Spleen (tissue), 11 donors: Measurements from ENCODE around the gene C1QTNF1. TPM values are rescaled to one million over a fixed set of nuclear protein-coding genes. Genes with fewer than 3 reads are reported as not detected.

Experiments
- DNase-seq: peaks from one replicate; pipeline ENCODE4 v3.0.0-alpha.2; 2020
- H3K27ac ChIP-seq, 8 donors: fragments of 200-600 bp; sonication (generic) in 7 of 8; 1 replicate in 4 of 8; 2 replicates in 4 of 8; pipeline versions ENCODE4 v1.5.0 to v1.8.0; 2016 to 2021; ENCODE audit warnings: inconsistent platforms in 4 of 8, mild to moderate bottlenecking in 4 of 8, moderate library complexity in 1 of 8
- H3K27me3 ChIP-seq, 7 donors: fragments of 200-600 bp; sonication (generic) in 6 of 7; replicated peaks in 1 of 7; 1 replicate in 4 of 7; 2 replicates in 3 of 7; pipeline versions ENCODE4 v1.5.0 to v1.8.0; 2016 to 2021; ENCODE audit warnings: inconsistent platforms in 3 of 7, mild to moderate bottlenecking in 1 of 7
- H3K36me3 ChIP-seq, 6 donors: fragments of 200-600 bp; sonication (generic) in 5 of 6; 1 replicate in 4 of 6; 2 replicates in 2 of 6; pipeline versions ENCODE4 v1.5.0 to v1.8.0; 2016 to 2021; ENCODE audit warnings: inconsistent platforms in 2 of 6
- H3K4me1 ChIP-seq, 6 donors: fragments of 200-600 bp; sonication (generic) in 5 of 6; 1 replicate in 3 of 6; 2 replicates in 3 of 6; pipeline versions ENCODE4 v1.5.0 to v1.8.0; 2016 to 2021; ENCODE audit warnings: inconsistent platforms in 3 of 6
- H3K4me3 ChIP-seq, 8 donors: fragments of 200-600 bp; sonication (generic) in 7 of 8; 1 replicate in 4 of 8; 2 replicates in 4 of 8; pipeline versions ENCODE4 v1.5.0 to v1.8.0; 2016 to 2021; ENCODE audit warnings: inconsistent platforms in 4 of 8, mild to moderate bottlenecking in 4 of 8, moderate library complexity in 2 of 8
- H3K9me3 ChIP-seq, 8 donors: fragments of 200-600 bp; sonication (generic) in 7 of 8; 1 replicate in 4 of 8; 2 replicates in 4 of 8; pipeline versions ENCODE4 v1.5.0 to v1.8.0; 2016 to 2021; ENCODE audit warnings: inconsistent platforms in 4 of 8
- POLR2A ChIP-seq, 3 donors: fragments of 450-650 bp; IDR thresholded peaks; one replicate each; pipeline ENCODE4 v1.5.1; 2017; ENCODE audit warnings: antibody characterized with exemption in 3 of 3, mild to moderate bottlenecking in 1 of 3
- POLR2AphosphoS5 ChIP-seq, 3 donors: sonication (generic); formaldehyde crosslinking; IDR thresholded peaks; one replicate each; pipeline ENCODE4 v1.5.1; 2017; ENCODE audit warnings: antibody characterized with exemption in 3 of 3
- WGBS, 5 donors: extraction: QIAGEN DNeasy Blood & Tissue Kit in 3 of 5; methylation state at CpG; one replicate each; pipeline versions ENCODE4 v1.1.5 to v1.1.7; 2013 to 2018; 5-methylcytosine and 5-hydroxymethylcytosine counted together
- intact Hi-C: fragments of 100-400 bp; cut with DNase I; formaldehyde crosslinking; loops from one replicate; pipeline ENCODE4 v1.15.0; 2023; ENCODE audit warnings: low total_unique reads
- polyA plus RNA-seq, 3 donors: library from polyadenylated mRNA; stranded (reverse); fragments of 200-250 nt; gene quantifications; one replicate each; pipeline ENCODE4 v1.2.1, GENCODE V29; 2013
- total RNA-seq, 7 donors: library from RNA; depleted of rRNA in 3 of 7; stranded (reverse); fragments of >200 nt in 3 of 7; fragmentation: NEBNext Ultra II Directional in 4 of 7; extraction: Animal tissue kit (Norgen Biotek cat#: 25700) in 4 of 7; gene quantifications; one replicate each; pipeline versions ENCODE4 v1.1.0 to v1.2.1, GENCODE V29; 2016 to 2021
- TF ChIP-seq, protein P1 (sequence below), 11 experiments: fragments of 200-600 bp in 7 of 11; fragments of 450-650 bp in 4 of 11; sonication (generic) in 4 of 11; IDR thresholded peaks in 8 of 11; conservative IDR thresholded peaks in 3 of 11; 1 replicate in 7 of 11; 2 replicates in 4 of 11; pipeline versions ENCODE4 v1.4.0 to v1.8.0; 2016 to 2021; ENCODE audit warnings: antibody characterized with exemption in 11 of 11, inconsistent platforms in 4 of 11, mild to moderate bottlenecking in 1 of 11
- donor health status: healthy with polysubstance abuse.
- donor health status: DM: no; HTN: no; CAD: no; lungs with moderate emphysema.
- donor health status: DM: no; HTN: no; CAD: no.
- donor health status: Bipolar disorder and iron deficiency.
- donor health status: healthy.
- donor health status: DM: no; HTN: no; CAD: no.
- donor health status: DM: yes; HTN: yes; CAD: no.

C1QTNF1 gene
- total and polyA plus RNA-seq, 10 donors: 14.7 to 101 (median 44.4) TPM

DNA sequence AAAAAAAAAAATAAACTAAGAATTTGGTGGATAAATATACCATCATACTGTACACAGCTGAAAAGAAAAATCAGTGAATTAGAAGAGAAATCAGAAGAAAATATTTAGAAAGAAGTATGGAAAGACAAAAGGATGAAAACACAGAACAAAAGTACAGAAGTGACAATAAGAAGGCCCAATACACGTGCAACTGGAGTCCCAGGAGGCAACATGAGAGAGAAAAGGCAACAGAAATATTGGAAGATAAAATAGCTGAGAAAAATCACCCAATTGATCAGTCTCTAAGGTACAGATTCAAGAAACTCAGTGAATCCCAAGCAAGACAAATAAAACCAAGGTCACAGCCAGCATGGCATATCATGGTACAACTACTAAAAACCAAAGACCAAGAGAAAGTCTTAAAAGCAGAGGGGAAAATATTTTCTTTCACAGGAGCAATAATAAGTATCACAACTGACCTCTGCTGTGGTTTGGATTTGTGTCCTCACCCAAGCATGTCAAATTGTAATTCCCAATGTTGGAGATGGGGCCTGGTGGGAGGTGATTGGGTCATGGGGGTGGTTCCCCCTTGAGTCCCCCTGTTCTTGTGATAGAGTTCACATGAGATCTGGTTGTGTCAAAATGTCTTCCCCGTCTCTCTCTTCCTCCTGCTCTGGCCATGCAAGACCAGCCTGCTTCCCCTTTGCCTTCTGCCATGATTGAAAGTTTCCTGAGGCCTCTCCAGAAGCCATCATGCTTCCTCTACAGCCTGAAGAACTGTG lies 30.4 kb downstream of the C1QTNF1 start:
- DNase-seq: peak; percentile 9

DNA sequence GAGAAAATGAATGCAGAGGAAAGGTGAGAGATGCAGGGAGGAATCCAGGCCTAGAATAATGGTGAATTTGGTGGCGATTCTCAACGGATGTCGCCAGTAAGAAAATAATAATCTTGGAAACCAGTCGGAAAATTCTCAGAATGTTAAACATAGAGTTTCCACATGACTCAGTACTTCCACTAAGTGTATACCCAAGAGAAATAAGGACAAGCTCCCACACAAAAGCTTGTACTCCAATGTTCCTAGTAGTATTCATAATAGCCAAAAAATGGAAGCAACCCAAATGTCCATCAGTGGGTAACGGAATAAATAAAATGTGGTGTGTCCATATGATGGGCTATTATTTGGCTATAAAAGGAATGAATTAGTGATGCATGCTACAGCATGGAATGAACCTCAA lies 31.2 kb downstream of the C1QTNF1 start:
- H3K9me3 ChIP-seq: peaks cover 0 to 20% (median 13%) of the 10 kb centered on the region in 8 donors
- no peak overlapping the region for H3K27ac ChIP-seq
- peaks cover 0 to 31% (median 6%) of the 10 kb centered on the region in 6 donors for H3K4me1 ChIP-seq
- H3K27me3 ChIP-seq: peaks cover 0 to 14% (median 0%) of the 10 kb centered on the region in 7 donors
- 92 to 96% (median 93%) methylated on average over 5 of the region's 5 CpGs for WGBS, 5 donors
- no peak overlapping the region for H3K4me3 ChIP-seq
- no peak for DNase-seq
- no peaks in the 10 kb centered on the region for H3K36me3 ChIP-seq
- TF ChIP-seq POLR2A (IDR thresholded peaks at IDR 0.05) (no peak), POLR2AphosphoS5 (IDR thresholded peaks at IDR 0.05) (no peak)
- TF ChIP-seq, protein P1, sequence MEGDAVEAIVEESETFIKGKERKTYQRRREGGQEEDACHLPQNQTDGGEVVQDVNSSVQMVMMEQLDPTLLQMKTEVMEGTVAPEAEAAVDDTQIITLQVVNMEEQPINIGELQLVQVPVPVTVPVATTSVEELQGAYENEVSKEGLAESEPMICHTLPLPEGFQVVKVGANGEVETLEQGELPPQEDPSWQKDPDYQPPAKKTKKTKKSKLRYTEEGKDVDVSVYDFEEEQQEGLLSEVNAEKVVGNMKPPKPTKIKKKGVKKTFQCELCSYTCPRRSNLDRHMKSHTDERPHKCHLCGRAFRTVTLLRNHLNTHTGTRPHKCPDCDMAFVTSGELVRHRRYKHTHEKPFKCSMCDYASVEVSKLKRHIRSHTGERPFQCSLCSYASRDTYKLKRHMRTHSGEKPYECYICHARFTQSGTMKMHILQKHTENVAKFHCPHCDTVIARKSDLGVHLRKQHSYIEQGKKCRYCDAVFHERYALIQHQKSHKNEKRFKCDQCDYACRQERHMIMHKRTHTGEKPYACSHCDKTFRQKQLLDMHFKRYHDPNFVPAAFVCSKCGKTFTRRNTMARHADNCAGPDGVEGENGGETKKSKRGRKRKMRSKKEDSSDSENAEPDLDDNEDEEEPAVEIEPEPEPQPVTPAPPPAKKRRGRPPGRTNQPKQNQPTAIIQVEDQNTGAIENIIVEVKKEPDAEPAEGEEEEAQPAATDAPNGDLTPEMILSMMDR (IDR thresholded peaks at IDR 0.05 in 8 of 11, conservative IDR thresholded peaks at IDR 0.05 in 3 of 11): no peak
- intact Hi-C loops: no loop called here

More for the DNA sequence above, 30.4 kb downstream of the C1QTNF1 start:
- TF ChIP-seq, protein P1 (IDR thresholded peaks at IDR 0.05 in 8 of 11, conservative IDR thresholded peaks at IDR 0.05 in 3 of 11): no peak
- TF ChIP-seq POLR2A (IDR thresholded peaks at IDR 0.05) (no peak), POLR2AphosphoS5 (IDR thresholded peaks at IDR 0.05) (no peak)
- intact Hi-C loops: no loop called here
- peaks cover 0 to 16% (median 0%) of the 10 kb centered on the region in 7 donors for H3K27me3 ChIP-seq
- H3K27ac ChIP-seq: peak overlapping the region in 5 of 8 donors; percentile 45 to 53 (median 48)
- peaks cover 0 to 20% (median 13%) of the 10 kb centered on the region in 8 donors for H3K9me3 ChIP-seq
- H3K36me3 ChIP-seq: no peaks in the 10 kb centered on the region
- WGBS, 5 donors: 51 to 63% (median 54%) methylated on average over 2 of the region's 2 CpGs
- H3K4me1 ChIP-seq: peaks cover 0 to 39% (median 7%) of the 10 kb centered on the region in 6 donors
- no peak overlapping the region for H3K4me3 ChIP-seq

DNA sequence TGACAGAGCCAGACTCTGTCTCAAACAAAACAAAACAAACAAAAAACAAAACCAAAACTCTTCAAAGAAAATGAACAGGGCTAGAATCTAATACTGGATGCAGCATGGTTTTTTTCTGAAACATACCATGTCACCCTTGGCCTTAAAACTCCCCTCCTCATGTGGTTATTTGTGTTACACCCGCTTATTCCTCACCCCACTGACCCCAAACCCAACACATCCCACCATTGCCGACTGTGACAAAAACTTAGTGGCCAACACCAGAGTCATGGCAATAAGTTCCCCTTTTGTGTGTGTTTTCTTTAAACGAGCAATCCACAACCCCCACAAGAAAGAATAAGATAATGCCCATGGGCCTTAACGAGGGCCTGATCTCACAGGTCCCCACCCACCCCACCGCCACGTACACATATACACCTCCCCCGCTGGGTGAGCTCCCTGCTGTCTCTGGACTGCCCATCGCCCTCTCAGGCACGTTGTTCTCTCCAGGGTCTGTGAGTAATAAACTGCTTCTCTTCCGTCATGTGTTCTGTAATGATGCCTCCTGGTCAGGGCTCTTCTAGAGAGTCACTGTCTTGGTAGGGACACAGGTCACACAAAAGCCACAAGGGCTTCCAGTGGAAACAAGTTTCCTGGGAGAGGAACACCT lies 33.9 kb downstream of the C1QTNF1 start:
- H3K4me3 ChIP-seq: no peak overlapping the region
- WGBS, 5 donors: 65 to 69% (median 66%) methylated on average over 10 of the region's 10 CpGs
- peaks cover 0 to 20% (median 13%) of the 10 kb centered on the region in 8 donors for H3K9me3 ChIP-seq
- DNase-seq: peak; percentile 60
- TF ChIP-seq, protein P1 (IDR thresholded peaks at IDR 0.05 in 8 of 11, conservative IDR thresholded peaks at IDR 0.05 in 3 of 11): no peak
- TF ChIP-seq POLR2AphosphoS5 (IDR thresholded peaks at IDR 0.05) (no peak), POLR2A (IDR thresholded peaks at IDR 0.05) (no peak)
- peaks cover 0 to 15% (median 3%) of the 10 kb centered on the region in 6 donors for H3K4me1 ChIP-seq
- intact Hi-C loops: no loop called here
- peak overlapping the region in 4 of 8 donors; percentile 18 to 57 (median 33) for H3K27ac ChIP-seq
- H3K27me3 ChIP-seq: peaks cover 0 to 11% (median 0%) of the 10 kb centered on the region in 7 donors
- H3K36me3 ChIP-seq: no peaks in the 10 kb centered on the region

DNA sequence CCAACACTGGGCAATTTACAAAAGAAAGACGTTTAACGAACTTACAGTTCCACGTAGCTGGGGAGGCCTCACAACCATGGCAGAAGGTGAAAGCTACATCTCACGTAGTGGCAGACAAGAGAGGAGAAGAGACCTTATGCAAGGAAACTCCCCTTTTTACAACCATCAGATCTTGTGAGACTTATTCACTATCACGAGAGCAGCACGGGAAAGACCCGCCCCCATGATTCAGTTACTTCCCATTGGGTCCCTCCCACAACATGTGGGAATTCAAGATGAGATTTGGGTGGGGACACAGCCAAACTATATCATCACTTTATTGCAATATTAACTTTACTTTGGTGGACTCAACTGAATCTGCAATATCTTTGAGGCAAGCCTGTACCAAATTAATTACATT lies 38.7 kb downstream of the C1QTNF1 start:
- peak; percentile 6 for DNase-seq
- H3K4me3 ChIP-seq: no peak overlapping the region
- intact Hi-C loops: no loop called here
- no peak overlapping the region for H3K27ac ChIP-seq
- H3K36me3 ChIP-seq: no peaks in the 10 kb centered on the region
- WGBS, 5 donors: 82 to 92% (median 85%) methylated on average over 7 of the region's 7 CpGs
- H3K4me1 ChIP-seq: peaks cover 0 to 23% (median 6%) of the 10 kb centered on the region in 6 donors
- peaks cover 0 to 6% (median 0%) of the 10 kb centered on the region in 7 donors for H3K27me3 ChIP-seq
- H3K9me3 ChIP-seq: no peaks in the 10 kb centered on the region
- TF ChIP-seq POLR2AphosphoS5 (IDR thresholded peaks at IDR 0.05) (no peak), POLR2A (IDR thresholded peaks at IDR 0.05) (no peak)
- TF ChIP-seq, protein P1 (IDR thresholded peaks at IDR 0.05 in 8 of 11, conservative IDR thresholded peaks at IDR 0.05 in 3 of 11): no peak
